Erythroblast (primary cell): ENCODE results near the gene ZCCHC7.

Experiments
- GATA1 ChIP-seq: IDR thresholded peaks from 2 replicates; pipeline ENCODE4 v1.6.1; 2011; ENCODE audit warnings: low read depth, mild to moderate bottlenecking, control low read depth, low read length, moderate library complexity
- POLR2A ChIP-seq: IDR thresholded peaks from 2 replicates; pipeline ENCODE4 v1.6.1; 2011; ENCODE audit warnings: mild to moderate bottlenecking, low read length

- no peak for TF ChIP-seq POLR2A
- no peak for TF ChIP-seq GATA1
These were observed 166.3 kb downstream of the ZCCHC7 start for GRCh38 chr9:37286530-37287175.
